ENCODE data around the gene PRKCH. TPM values are rescaled to one million over a fixed set of nuclear protein-coding genes. Genes with fewer than 3 reads are reported as not detected.

The PRKCH gene
- total RNA-seq, 4 donors from 2014 or later = 17.9 to 28.7 (median 25.0) TPM

- TF ChIP-seq POLR2AphosphoS5 (IDR thresholded peaks at IDR 0.05) = peak; percentile 43
- TF ChIP-seq, protein P1, sequence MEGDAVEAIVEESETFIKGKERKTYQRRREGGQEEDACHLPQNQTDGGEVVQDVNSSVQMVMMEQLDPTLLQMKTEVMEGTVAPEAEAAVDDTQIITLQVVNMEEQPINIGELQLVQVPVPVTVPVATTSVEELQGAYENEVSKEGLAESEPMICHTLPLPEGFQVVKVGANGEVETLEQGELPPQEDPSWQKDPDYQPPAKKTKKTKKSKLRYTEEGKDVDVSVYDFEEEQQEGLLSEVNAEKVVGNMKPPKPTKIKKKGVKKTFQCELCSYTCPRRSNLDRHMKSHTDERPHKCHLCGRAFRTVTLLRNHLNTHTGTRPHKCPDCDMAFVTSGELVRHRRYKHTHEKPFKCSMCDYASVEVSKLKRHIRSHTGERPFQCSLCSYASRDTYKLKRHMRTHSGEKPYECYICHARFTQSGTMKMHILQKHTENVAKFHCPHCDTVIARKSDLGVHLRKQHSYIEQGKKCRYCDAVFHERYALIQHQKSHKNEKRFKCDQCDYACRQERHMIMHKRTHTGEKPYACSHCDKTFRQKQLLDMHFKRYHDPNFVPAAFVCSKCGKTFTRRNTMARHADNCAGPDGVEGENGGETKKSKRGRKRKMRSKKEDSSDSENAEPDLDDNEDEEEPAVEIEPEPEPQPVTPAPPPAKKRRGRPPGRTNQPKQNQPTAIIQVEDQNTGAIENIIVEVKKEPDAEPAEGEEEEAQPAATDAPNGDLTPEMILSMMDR (IDR thresholded peaks at IDR 0.05) = peak in 2 of 4 experiments; percentile 6 to 63
- peak in 1 of 2 donors; percentile 23 for TF ChIP-seq POLR2A (IDR thresholded peaks at IDR 0.05)
- no peak for TF ChIP-seq EP300 (IDR thresholded peaks at IDR 0.05)
- ATAC-seq = peak; percentile 67
- peaks cover 53% of the 10 kb centered on the region for H3K27me3 ChIP-seq
- peak overlapping the region; percentile 11 to 61 for H3K4me3 ChIP-seq
- no CpG with 5 or more reads among the region's 81 CpGs for WGBS, 2 donors (ENCODE audit: low coverage in 1 of 2)
- H3K4me1 ChIP-seq = peaks cover 0 to 23% (median 0%) of the 10 kb centered on the region in 3 donors
- H3K9me3 ChIP-seq = no peaks in the 10 kb centered on the region
- peak overlapping the region in 3 of 4 donors; percentile 75 to 83 (median 80) for H3K27ac ChIP-seq
- H3K36me3 ChIP-seq = no peaks in the 10 kb centered on the region
These were observed 40.7 kb upstream of the PRKCH start for GRCh38 chr14:61280526-61281185.

DNA sequence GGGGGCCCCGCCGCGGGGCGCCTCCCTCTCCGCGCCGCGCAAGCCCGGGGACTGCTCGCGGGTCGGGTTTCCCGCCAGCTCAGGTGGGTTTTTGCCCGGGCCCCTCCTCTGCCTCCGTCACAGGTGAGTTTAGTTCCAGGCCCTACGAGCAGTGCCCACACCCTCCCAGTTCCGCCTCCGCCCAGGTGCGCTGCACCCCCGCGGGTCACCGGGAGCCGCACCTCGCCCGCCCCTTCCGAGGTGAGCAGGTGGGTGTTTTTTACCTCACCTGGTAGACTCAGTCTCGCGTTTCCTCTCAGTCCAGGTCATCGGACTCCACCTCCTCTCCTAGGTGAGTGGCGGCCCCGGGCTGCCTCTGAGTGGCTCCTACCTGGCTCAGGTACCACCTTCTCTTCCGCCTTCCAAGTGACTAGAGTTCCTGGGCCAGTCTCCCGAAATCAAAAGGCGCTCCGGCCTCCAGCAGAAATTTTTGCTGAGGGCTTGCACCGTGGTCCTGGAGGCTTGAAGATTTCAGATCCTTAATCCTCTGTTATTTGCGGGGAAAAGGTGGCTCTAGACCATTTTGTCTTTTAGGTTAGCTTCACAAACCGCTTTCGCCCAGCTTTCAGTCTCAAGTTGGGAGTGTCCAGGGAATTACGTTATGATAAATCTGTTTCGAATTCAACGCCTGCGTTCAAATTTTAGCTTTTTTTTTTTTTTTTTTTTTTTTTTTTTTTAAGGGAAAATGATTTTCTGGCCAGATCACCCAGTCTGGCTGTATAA, 40.0 kb upstream of the PRKCH start, which contains the start of gene TMEM30B:
TSS of gene TMEM30B (minus strand) at position 153 of the 762 bp plus-strand sequence. CDS start 191 bp downstream, outside the sequence.
- no peaks in the 10 kb centered on the region for H3K9me3 ChIP-seq
- H3K36me3 ChIP-seq = no peaks in the 10 kb centered on the region
- H3K27ac ChIP-seq = peak within 1 kb of the TSS in 3 of 4 donors; percentile 75 to 83 (median 80)
- WGBS, 2 donors (ENCODE audit: low coverage in 1 of 2) = 64 to 80% methylated on average over 8 to 11 of the region's 43 CpGs
- H3K4me3 ChIP-seq = peak within 1 kb of the TSS; percentile 11 to 61
- peaks cover 49% of the 10 kb centered on the region for H3K27me3 ChIP-seq
- TF ChIP-seq, protein P1 (IDR thresholded peaks at IDR 0.05) = no peak
- no peak for TF ChIP-seq POLR2AphosphoS5 (IDR thresholded peaks at IDR 0.05)
- peaks cover 0 to 28% (median 0%) of the 10 kb centered on the region in 3 donors for H3K4me1 ChIP-seq
- peak; percentile 2 for ATAC-seq

DNA sequence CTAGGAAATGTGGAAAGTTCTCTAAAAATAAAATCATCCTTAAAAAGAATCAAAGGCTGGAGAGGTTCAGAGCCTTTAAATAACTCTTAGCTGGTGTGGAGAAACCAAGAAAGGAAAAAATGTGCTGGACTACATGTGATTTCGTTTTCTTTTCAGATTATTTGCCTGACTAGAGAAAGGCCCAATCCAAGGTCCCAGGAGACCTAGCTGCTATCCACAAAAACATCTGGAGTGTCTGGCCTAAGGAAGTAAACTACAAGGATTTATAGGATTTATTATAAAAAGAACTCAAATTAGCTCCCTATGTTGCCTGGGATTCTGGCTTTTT, 39.5 kb upstream of the PRKCH start:
- no peaks in the 10 kb centered on the region for H3K9me3 ChIP-seq
- WGBS, 2 donors (ENCODE audit: low coverage in 1 of 2) = 56 to 71% methylated on average over 1 of the region's 1 CpG
- no peak overlapping the region for H3K27ac ChIP-seq
- H3K27me3 ChIP-seq = peaks cover 47% of the 10 kb centered on the region
- TF ChIP-seq POLR2A (IDR thresholded peaks at IDR 0.05) (no peak), POLR2AphosphoS5 (IDR thresholded peaks at IDR 0.05) (no peak), EP300 (IDR thresholded peaks at IDR 0.05) (no peak)
- TF ChIP-seq, protein P1 (IDR thresholded peaks at IDR 0.05) = no peak
- no peak overlapping the region for H3K4me3 ChIP-seq
- peaks cover 0 to 31% (median 0%) of the 10 kb centered on the region in 3 donors for H3K4me1 ChIP-seq
- H3K36me3 ChIP-seq = no peaks in the 10 kb centered on the region
- ATAC-seq = peak; percentile 29

GRCh38 chr14:61282746-61283145, 38.6 kb upstream of the PRKCH start:
- ATAC-seq = no peak
- no peak for TF ChIP-seq POLR2AphosphoS5 (IDR thresholded peaks at IDR 0.05)
- TF ChIP-seq EP300 (IDR thresholded peaks at IDR 0.05) = no peak
- Histone ChIP-seq H3K27me3 (peaks cover 45% of the 10 kb centered on the region), H3K9me3 (no peaks in the 10 kb centered on the region), H3K36me3 (no peaks in the 10 kb centered on the region), H3K4me1 (peaks cover 0 to 31% (median 0%) of the 10 kb centered on the region in 3 donors), H3K4me3 (no peak overlapping the region), H3K27ac (no peak overlapping the region)
- 73 to 87% methylated on average over 2 of the region's 2 CpGs for WGBS, 2 donors (ENCODE audit: low coverage in 1 of 2)

DNA sequence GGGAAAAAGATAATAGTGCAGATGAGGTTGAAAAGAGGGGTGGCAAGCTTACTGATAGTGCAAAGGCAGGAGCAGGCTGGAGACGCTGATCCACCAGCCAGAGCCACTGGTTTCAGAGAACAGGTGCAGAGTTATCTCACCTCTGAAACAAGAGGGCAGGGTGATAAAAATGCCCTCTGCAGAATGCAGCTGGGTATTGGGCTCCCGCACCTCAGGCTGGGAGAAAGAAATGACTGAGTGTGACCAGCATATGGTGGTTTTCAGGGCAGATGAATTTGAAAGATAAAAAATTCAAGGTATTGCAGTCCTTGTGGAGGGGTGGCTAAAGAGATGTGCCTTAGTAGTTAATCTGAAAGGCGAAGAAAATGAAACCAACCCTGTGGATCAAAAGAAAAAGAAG, 37.4 kb upstream of the PRKCH start:
- no peak overlapping the region for H3K27ac ChIP-seq
- no peak for TF ChIP-seq EP300 (IDR thresholded peaks at IDR 0.05)
- no peak for TF ChIP-seq POLR2AphosphoS5 (IDR thresholded peaks at IDR 0.05)
- TF ChIP-seq, protein P1 (IDR thresholded peaks at IDR 0.05) = no peak
- TF ChIP-seq POLR2A (IDR thresholded peaks at IDR 0.05) = no peak
- H3K36me3 ChIP-seq = no peaks in the 10 kb centered on the region
- no peak for ATAC-seq
- 80 to 100% methylated on average over 2 to 3 of the region's 3 CpGs for WGBS, 2 donors (ENCODE audit: low coverage in 1 of 2)
- H3K4me1 ChIP-seq = peaks cover 0 to 31% (median 0%) of the 10 kb centered on the region in 3 donors
- peaks cover 44% of the 10 kb centered on the region for H3K27me3 ChIP-seq
- H3K4me3 ChIP-seq = no peak overlapping the region
- H3K9me3 ChIP-seq = no peaks in the 10 kb centered on the region
